Gastroesophageal sphincter (tissue), 3 donors: Measurements from ENCODE around the gene UBE2J1.

Source experiments
- EP300 ChIP-seq: sonication (generic); formaldehyde crosslinking; IDR thresholded peaks from one replicate; pipeline ENCODE4 v1.6.1; 2017; ENCODE audit warnings: antibody characterized with exemption, mild to moderate bottlenecking
- POLR2AphosphoS5 ChIP-seq: sonication (generic); formaldehyde crosslinking; IDR thresholded peaks from one replicate; pipeline ENCODE4 v1.6.1; 2017; ENCODE audit warnings: antibody characterized with exemption
- TF ChIP-seq, protein P1 (sequence below), 4 experiments: fragments of 200-600 bp in 2 of 4; fragments of 450-650 bp in 2 of 4; sonication (generic) in 1 of 4; IDR thresholded peaks; one replicate each; pipeline ENCODE4 v1.5.1; 2017 to 2019; ENCODE audit warnings: antibody characterized with exemption in 4 of 4, mild to moderate bottlenecking in 2 of 4, moderate library complexity in 2 of 4

DNA sequence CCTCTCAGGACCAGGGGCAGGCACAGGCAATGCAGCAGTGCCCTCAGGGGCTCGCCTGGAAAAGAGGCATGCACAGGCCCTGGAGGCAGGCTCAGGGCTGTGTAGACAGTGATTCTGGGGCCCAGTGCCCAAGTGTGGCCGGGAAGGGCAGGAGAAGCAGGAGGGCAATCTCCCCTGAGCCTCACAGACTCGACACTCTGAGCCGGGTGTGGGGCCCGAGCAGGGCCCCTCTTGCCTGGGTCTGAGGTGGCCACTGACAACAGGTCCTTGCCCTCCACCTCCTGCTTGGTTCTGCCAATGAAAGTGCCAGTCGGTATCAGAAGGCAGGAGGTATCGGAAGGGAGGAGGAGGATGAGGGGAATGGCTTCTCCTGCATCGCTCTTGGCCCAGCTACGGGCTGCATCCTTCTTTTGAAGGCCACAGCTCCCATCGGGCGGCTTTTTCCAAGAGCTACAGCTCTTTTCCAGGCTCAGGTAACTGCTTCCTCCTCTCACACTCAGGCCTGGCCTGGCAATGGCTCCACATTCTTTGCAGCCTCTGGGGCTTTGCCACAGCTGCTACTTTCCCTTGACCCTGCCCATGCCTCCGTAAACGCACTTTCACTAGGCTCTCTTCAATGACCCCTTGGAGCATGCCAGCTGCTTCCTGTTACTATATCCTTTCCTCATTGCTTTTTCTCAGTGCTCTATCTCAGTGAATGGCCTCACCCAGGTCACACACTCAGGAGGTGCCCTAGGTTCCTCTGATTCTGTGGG is 61.9 kb downstream of the UBE2J1 start:
- TF ChIP-seq POLR2AphosphoS5, result no peak
- TF ChIP-seq, protein P1, sequence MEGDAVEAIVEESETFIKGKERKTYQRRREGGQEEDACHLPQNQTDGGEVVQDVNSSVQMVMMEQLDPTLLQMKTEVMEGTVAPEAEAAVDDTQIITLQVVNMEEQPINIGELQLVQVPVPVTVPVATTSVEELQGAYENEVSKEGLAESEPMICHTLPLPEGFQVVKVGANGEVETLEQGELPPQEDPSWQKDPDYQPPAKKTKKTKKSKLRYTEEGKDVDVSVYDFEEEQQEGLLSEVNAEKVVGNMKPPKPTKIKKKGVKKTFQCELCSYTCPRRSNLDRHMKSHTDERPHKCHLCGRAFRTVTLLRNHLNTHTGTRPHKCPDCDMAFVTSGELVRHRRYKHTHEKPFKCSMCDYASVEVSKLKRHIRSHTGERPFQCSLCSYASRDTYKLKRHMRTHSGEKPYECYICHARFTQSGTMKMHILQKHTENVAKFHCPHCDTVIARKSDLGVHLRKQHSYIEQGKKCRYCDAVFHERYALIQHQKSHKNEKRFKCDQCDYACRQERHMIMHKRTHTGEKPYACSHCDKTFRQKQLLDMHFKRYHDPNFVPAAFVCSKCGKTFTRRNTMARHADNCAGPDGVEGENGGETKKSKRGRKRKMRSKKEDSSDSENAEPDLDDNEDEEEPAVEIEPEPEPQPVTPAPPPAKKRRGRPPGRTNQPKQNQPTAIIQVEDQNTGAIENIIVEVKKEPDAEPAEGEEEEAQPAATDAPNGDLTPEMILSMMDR (IDR thresholded peaks at IDR 0.05), result no peak
- TF ChIP-seq EP300, result no peak
